ENCODE data around the gene BMP5.

The BMP5 gene

DNA sequence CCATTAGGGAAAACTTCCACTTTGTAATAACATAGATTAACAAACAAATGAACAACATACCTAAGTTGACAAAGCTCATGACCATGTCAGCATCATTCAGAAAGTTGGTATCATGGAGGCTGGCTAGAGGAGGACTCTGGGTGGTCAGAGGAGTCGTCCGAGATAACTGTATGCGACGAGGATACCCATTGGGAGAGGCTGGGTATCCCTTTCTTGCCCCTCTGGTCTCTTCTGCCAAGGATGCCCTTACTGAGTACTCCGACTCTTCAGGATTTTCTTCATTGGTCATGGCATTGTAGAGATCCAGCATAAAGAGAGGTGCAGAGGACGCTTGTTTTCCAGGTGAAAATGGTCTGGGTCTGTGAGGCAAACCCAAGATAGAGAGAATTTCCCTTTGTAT lies 1.1 kb downstream of the BMP5 start:
- no peak for DNase-seq (ENCODE audit: low read depth in 1 of 2, low spot score in 1 of 2)

DNA sequence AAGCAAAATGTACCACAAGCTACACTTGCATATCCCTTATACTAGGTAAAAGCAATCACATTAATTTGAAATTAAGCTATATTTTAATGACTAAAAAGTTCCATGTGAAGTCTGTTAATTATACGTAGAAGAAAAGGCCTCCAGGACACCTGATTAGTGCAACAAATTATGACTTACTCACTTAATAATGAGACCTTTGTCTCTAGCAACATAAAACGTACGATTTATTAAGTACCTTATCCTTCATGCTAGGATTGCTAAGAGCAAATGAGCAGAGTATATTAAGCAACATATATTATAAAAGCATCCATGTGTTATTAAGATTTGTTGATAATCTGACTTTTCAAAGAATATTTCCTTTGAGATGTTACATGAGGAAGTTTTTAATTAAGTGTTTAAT lies 2.5 kb downstream of the BMP5 start:
- no peak for DNase-seq (ENCODE audit: low read depth in 1 of 2, low spot score in 1 of 2)

GRCh38 chr6:55870181-55870813 lies 5.1 kb downstream of the BMP5 start:
- no peak for DNase-seq (ENCODE audit: low read depth in 1 of 2, low spot score in 1 of 2)

GRCh38 chr6:55869674-55870073 lies 5.7 kb downstream of the BMP5 start:
- no peak for DNase-seq (ENCODE audit: low read depth in 1 of 2, low spot score in 1 of 2)

- no peak for DNase-seq (ENCODE audit: low read depth in 1 of 2, low spot score in 1 of 2)
Observed at GRCh38 chr6:55868771-55869479, 6.5 kb downstream of the BMP5 start.

DNA sequence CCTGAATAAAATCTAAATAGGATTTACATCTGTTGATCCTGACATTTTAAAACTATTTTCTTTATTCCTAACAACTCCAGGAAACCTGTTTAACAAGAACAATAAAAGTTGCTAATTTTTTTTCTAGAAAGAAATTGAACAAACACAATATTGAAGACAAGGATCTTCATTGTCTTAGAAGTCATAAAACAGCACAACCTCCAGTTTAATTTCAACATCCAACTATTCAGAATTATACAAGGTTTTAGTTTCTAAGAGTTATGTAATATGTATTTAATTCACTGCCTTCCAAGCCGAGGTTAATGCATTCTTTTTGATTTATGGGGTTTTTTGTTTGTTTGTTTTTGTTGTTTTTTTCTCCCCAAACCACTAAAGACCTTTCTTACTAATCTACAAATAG lies 7.2 kb downstream of the BMP5 start:
- DNase-seq (ENCODE audit: low read depth in 1 of 2, low spot score in 1 of 2) = no peak

GRCh38 chr6:55866128-55866527 lies 9.3 kb downstream of the BMP5 start:
- DNase-seq (ENCODE audit: low read depth in 1 of 2, low spot score in 1 of 2) = no peak

DNA sequence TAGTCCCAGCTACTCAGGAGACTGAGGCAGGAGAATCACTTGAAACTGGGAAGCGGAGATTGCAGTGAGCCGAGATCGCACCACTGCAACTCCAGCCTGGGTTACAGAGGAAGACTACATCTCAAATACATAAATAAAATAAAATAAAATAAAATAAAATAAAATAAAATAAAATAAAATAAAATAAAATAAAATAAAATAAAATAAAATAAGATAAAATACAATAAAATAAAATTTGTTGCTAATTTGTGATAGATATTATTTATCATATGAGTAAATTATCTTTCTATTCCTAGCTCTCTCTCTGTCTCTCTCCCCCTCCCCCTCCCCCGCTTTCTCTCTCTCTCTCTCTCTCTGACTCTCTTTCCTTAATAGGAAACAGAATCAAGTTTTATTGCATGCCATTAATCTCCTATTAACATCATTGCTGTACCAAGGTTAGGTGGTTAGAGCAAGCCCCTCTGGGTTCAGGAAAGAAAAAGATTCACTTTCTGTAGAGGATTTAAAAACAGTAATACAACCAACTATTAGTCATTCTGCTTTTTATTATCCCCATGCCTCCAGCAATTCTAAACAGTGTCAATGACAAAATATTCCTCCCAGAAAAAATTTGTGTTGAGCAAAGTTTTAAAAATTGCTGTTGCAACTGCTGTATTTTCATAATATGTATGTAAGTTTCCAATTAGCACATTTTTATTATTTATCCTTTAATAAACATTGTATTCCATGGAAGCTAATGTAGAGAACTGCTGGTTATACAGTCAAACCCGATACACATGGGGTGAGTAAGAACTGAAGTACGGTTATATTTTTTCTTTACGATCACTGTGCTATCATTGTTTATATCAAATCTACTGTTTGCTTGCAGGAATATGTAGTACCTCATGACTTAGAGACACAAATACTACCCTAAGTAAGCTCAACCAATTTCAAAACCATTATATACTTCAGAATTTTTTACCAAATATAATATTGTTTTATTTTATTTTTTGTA lies 22.1 kb downstream of the BMP5 start:
- DNase-seq (ENCODE audit: low read depth in 1 of 2, low spot score in 1 of 2) = no peak

DNA sequence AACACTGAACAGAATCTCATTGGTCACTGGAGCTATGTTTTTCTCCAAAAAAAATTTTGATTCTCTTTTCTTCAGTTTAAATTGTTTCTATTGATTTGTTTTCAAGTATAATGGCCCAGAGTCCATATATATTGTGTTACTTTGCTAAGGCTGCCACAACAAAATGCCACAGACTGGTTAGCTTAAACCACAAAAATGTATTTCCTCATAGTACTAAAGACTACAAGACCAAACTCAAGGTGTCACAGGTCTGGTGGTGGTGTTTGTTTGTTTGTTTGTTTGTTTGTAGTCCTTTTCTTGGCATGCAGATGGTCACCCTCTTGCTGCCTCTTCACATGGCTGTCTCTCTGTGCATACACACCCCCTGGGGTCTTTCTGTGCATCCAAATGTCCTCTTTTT lies 34.0 kb downstream of the BMP5 start:
- DNase-seq (ENCODE audit: low read depth in 1 of 2, low spot score in 1 of 2) = no peak

DNA sequence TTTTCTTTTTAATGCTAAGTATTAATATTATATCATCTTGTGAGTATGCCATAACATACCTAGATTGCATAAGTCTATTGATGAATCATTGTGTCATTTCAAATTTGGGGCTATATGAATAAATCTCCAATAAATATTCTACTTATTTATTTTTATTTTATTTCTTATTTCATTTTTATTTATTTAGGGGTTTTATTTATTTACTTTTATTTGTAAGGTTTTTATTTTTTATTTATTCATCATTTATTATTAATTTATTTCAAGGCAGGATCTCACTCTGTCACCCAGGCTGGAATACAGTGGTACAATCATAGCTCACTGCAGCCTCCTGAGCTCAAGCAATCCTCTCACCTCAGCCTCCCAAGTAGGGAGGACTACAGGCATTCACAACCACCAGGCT lies 36.3 kb downstream of the BMP5 start:
- no peak for DNase-seq (ENCODE audit: low read depth in 1 of 2, low spot score in 1 of 2)

GRCh38 chr6:55836945-55837344 lies 38.4 kb downstream of the BMP5 start:
- DNase-seq (ENCODE audit: low read depth in 1 of 2, low spot score in 1 of 2) = no peak

DNA sequence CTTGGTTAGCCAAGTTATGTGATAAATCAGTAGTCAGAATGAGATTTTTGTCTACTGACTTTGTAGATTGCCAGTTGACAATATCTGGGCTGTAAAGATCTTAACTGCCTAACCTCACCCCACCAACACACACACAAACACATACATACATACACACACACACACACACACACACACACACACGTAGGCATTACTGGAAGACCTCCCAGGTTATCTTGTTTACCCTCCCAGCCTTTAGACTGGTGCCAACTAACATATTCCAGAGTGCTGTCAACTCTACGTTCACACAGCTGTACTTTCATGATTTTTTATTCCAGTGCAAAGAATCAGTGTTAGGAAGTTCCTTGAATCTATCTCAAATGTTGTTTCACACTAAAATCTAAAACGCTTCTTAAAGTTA lies 38.9 kb downstream of the BMP5 start:
- no peak for DNase-seq (ENCODE audit: low read depth in 1 of 2, low spot score in 1 of 2)

- no peak for DNase-seq (ENCODE audit: low read depth in 1 of 2, low spot score in 1 of 2)
Observed at GRCh38 chr6:55835220-55835619, 40.2 kb downstream of the BMP5 start.

- no peak for DNase-seq (ENCODE audit: low read depth in 1 of 2, low spot score in 1 of 2)
Observed at GRCh38 chr6:55833284-55833683, 42.1 kb downstream of the BMP5 start.

DNA sequence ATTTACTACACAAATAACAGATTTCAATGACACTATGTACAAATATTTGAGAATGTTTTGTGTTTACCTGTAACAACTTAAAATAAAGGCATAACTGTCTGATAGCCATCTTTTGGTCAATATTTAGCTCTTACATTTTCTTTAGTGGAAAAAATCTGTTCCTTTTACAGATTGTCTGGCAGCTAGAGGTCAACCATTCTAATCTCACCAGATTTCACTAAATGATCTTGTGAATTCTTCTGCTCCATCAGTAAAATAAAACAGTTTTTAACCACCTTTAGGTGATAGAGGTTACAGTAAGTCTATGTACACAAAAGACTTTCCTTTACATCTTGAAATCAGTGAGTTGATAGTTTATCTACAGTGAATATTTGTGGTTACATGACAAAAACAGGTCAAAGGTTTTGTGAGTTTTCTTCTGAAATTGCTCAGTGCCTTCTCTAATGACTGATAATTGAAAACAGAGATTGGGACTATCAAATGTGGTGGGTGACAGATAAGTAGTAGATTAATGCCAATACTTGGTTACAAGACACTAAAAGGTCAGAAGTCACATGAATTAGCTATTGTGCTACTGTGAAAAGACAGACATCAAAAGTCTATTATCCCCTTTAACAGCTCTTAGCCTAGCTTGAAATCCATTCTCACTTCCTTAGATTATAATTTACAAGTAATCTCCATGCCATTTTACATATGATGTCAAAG lies 47.4 kb downstream of the BMP5 start:
- DNase-seq (ENCODE audit: low read depth in 1 of 2, low spot score in 1 of 2) = no peak

- DNase-seq (ENCODE audit: low read depth in 1 of 2, low spot score in 1 of 2) = no peak
Observed at GRCh38 chr6:55826941-55827340, 48.4 kb downstream of the BMP5 start.

DNA sequence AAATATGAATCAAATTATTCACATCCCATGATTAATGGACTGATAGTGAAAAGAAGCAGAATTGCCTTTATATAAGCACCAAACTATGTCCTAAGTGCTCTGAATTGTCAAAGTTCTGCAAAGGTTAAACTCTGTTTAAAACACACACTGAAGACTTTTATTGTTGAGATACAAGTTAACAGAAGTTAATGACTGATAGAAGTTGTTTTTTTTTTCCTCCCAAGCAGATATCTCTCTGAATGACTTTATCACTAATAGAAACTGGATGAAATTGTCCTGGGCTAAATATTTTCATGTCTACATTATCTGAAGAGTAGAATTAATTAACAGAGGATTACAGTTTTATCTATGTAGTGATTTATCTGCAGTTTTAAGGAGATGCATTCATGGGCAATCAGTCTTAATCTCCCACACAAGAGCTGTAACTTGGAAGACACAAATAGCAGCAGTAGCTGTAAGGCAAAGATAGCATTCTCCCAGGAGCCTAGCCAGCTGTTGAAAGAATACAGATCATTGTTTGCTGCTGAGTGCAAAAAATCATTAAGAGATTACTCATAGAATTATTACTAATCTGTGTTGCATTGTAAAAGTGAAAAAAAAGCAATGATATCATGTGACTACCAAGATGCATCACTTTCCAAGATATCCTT lies 49.9 kb downstream of the BMP5 start:
- DNase-seq (ENCODE audit: low read depth in 1 of 2, low spot score in 1 of 2) = no peak

- DNase-seq (ENCODE audit: low read depth in 1 of 2, low spot score in 1 of 2) = no peak
Observed at GRCh38 chr6:55822815-55823214, 52.6 kb downstream of the BMP5 start.

- no peak for DNase-seq (ENCODE audit: low read depth in 1 of 2, low spot score in 1 of 2)
Observed at GRCh38 chr6:55822005-55822404, 53.4 kb downstream of the BMP5 start.

- no peak for DNase-seq (ENCODE audit: low read depth in 1 of 2, low spot score in 1 of 2)
Observed at GRCh38 chr6:55820696-55821095, 54.7 kb downstream of the BMP5 start.

DNA sequence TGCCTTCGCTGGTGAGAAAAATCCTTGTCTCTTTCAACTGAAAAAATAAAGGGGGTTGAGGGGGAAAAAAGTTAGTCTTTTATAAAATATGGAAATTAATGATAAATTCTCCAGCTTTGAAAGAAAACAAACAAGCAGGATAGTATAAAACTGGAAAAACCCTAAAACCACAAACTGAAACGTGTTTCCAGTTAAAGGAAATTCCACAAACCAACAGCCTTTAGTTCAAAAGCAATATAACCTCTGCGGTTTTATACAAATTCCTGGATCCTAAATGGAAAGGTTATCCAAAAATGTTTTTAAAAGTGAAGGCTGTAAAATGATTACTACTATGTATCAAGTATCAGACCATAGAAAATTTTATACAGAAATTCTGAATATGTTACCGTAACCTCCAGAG lies 55.6 kb downstream of the BMP5 start:
- DNase-seq (ENCODE audit: low read depth in 1 of 2, low spot score in 1 of 2) = no peak
